ENCODE results near the gene MRM1.

- TF ChIP-seq POLR2AphosphoS5 (IDR thresholded peaks at IDR 0.05), result no peak
- TF ChIP-seq, protein P1, sequence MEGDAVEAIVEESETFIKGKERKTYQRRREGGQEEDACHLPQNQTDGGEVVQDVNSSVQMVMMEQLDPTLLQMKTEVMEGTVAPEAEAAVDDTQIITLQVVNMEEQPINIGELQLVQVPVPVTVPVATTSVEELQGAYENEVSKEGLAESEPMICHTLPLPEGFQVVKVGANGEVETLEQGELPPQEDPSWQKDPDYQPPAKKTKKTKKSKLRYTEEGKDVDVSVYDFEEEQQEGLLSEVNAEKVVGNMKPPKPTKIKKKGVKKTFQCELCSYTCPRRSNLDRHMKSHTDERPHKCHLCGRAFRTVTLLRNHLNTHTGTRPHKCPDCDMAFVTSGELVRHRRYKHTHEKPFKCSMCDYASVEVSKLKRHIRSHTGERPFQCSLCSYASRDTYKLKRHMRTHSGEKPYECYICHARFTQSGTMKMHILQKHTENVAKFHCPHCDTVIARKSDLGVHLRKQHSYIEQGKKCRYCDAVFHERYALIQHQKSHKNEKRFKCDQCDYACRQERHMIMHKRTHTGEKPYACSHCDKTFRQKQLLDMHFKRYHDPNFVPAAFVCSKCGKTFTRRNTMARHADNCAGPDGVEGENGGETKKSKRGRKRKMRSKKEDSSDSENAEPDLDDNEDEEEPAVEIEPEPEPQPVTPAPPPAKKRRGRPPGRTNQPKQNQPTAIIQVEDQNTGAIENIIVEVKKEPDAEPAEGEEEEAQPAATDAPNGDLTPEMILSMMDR (IDR thresholded peaks at IDR 0.05), result no peak
- TF ChIP-seq POLR2A (IDR thresholded peaks at IDR 0.05), result no peak
Measured at GRCh38 chr17:36657763-36658490, 56.5 kb downstream of the MRM1 start.

Data from breast epithelium (tissue), 3 donors.